Activated T-cell treated with anti-CD3 and anti-CD28 coated beads, Interleukin-2, amount 50 U/mL, for 72 hours (primary cell): ENCODE results near the gene MC5R. TPM values are rescaled to one million over a fixed set of nuclear protein-coding genes. Genes with fewer than 3 reads are reported as not detected.

Source experiments
- ATAC-seq, 2 donors: fragments of 150-1000 bp; cut with Tn5 transposase; replicated peaks in 1 of 2; 2 replicates each; pipeline ENCODE4 v1.10.0; 2021; ENCODE audit warnings: moderate library complexity in 2 of 2, mild to moderate bottlenecking in 1 of 2
- DNase-seq, 2 donors: peaks; one replicate each; pipeline ENCODE4 v3.0.0; 2021 to 2022; ENCODE audit warnings: mixed read lengths in 1 of 2
- H3K27ac Mint-ChIP-seq: one replicate; pipeline ENCODE4 v1.8.0; 2022; ENCODE audit warnings: mild to moderate bottlenecking, moderate library complexity, mixed read lengths
- H3K27me3 Mint-ChIP-seq: one replicate; pipeline ENCODE4 v1.8.0; 2022; ENCODE audit warnings: low read depth, mixed read lengths
- H3K36me3 Mint-ChIP-seq, 2 donors: one replicate each; pipeline ENCODE4 v1.8.0; 2022; ENCODE audit warnings: mixed read lengths in 2 of 2, mild to moderate bottlenecking in 1 of 2; ENCODE audit not compliant: insufficient read depth in 2 of 2
- H3K4me1 Mint-ChIP-seq: one replicate; pipeline ENCODE4 v1.8.0; 2022; ENCODE audit warnings: low read depth, mixed read lengths
- H3K4me3 Mint-ChIP-seq, 2 donors: one replicate each; pipeline ENCODE4 v1.8.0; 2022; ENCODE audit warnings: mild to moderate bottlenecking in 2 of 2, mixed read lengths in 2 of 2, moderate library complexity in 2 of 2
- H3K9me3 Mint-ChIP-seq, 2 donors: one replicate each; pipeline ENCODE4 v1.8.0; 2022; ENCODE audit warnings: mixed read lengths in 2 of 2
- total RNA-seq, 2 donors: library from RNA; stranded (reverse); gene quantifications; one replicate each; pipeline ENCODE4 v1.2.3, GENCODE V29; 2022

MC5R gene
- total RNA-seq, 2 donors from 2014 or later, result not detected

- Mint-ChIP-seq H3K27me3 (peaks cover 28% of the 10 kb centered on the region), H3K4me1 (peaks cover 4% of the 10 kb centered on the region), H3K27ac (no peak overlapping the region), H3K4me3 (no peak overlapping the region), H3K9me3 (no peaks in the 10 kb centered on the region), H3K36me3 (no peaks in the 10 kb centered on the region)
- DNase-seq (no peak), ATAC-seq (no peak)
These were observed 49.0 kb downstream of the MC5R start for GRCh38 chr18:13872932-13873331.

GRCh38 chr18:13874558-13874957 lies 50.6 kb downstream of the MC5R start:
- DNase-seq (no peak), ATAC-seq (no peak)
- Mint-ChIP-seq H3K27ac (no peak overlapping the region), H3K36me3 (no peaks in the 10 kb centered on the region), H3K4me3 (no peak overlapping the region), H3K27me3 (peaks cover 16% of the 10 kb centered on the region), H3K4me1 (no peaks in the 10 kb centered on the region), H3K9me3 (no peaks in the 10 kb centered on the region)

Other genes starting within 250 kb of the MC5R start
- 10 to 100 TPM; 20.3 to 20.5 TPM for gene FAM210A, start 97.6 kb upstream of the MC5R start, total RNA-seq
- gene RNMT, start 97.5 kb upstream of the MC5R start, total RNA-seq, result 10 to 100 TPM; 37.8 to 48.5 TPM
- not detected for gene MC2R, start 91.4 kb downstream of the MC5R start, total RNA-seq